Smooth muscle cell of the brain vasculature (primary cell): ENCODE results near the gene GPR68.
"Not testable (repeated sequence)": the region's sequence is repeated elsewhere in the genome, so short reads cannot be mapped to it uniquely, and the experiment has no call there.

Experiments used
- DNase-seq: peaks from one replicate; pipeline ENCODE4 v3.0.0-alpha.2; 2012; ENCODE audit warnings: low read depth, low spot score

GPR68 gene

GRCh38 chr14:91272341-91273272, 28.1 kb upstream of the GPR68 start:
- no peak for DNase-seq

DNA sequence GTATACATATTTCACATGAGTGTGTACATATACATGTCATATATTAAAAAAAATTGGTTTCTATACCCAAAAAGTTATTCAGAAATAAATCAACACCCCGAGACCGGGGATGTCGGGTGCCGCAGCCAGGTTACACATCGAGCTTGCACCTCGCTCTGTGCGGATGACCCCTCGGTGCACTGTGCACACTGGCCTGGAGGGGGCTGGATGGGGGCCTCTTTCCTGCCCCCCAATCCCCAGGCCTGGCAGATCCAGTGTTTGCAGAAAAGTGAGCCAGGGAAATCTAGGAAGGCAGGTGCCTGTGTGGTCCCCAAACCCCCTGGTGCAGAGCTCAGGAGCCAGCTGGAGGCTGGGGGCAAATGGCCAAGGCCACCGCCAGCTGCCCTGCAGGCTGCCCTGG, 27.1 kb upstream of the GPR68 start:
- no peak for DNase-seq

DNA sequence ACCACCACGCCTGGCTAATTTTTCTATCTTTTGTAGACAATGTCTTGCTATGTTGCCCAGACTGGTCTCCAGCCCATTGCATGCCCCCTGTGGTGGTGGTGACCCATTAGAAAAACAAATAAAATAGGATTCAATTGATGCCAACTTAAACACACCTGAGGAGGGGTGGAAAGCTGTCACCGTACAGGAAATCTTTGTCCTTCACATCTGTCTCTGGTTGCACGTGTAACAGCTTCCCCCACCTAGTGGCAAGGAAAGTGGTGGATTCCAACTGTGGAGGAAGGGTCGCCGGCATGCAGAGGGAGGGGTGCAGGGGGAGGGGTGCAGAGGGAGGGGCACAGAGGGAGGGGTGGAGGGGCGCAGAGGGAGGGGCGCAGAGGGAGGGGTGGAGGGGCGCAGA, 26.1 kb upstream of the GPR68 start:
- no peak for DNase-seq

DNA sequence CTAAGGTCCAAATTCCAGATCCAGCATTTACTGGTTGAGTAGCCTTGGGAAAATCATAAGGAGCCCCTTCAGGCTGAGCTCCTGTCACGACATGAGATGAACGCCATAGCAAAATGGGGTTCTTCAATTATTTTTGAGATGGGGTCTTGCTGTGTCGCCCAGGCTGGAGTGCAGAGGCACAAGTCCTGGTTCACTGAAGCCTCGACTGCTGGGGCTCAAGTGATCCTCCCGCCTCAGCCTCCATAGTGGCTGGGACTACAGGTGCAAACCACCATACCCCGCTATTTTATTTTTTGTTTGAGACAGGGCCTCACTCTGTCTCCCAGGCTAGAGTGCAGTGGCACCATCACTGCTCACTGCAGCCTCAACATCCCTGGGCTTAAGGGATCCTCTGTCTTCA, 25.7 kb upstream of the GPR68 start:
- DNase-seq = no peak

DNA sequence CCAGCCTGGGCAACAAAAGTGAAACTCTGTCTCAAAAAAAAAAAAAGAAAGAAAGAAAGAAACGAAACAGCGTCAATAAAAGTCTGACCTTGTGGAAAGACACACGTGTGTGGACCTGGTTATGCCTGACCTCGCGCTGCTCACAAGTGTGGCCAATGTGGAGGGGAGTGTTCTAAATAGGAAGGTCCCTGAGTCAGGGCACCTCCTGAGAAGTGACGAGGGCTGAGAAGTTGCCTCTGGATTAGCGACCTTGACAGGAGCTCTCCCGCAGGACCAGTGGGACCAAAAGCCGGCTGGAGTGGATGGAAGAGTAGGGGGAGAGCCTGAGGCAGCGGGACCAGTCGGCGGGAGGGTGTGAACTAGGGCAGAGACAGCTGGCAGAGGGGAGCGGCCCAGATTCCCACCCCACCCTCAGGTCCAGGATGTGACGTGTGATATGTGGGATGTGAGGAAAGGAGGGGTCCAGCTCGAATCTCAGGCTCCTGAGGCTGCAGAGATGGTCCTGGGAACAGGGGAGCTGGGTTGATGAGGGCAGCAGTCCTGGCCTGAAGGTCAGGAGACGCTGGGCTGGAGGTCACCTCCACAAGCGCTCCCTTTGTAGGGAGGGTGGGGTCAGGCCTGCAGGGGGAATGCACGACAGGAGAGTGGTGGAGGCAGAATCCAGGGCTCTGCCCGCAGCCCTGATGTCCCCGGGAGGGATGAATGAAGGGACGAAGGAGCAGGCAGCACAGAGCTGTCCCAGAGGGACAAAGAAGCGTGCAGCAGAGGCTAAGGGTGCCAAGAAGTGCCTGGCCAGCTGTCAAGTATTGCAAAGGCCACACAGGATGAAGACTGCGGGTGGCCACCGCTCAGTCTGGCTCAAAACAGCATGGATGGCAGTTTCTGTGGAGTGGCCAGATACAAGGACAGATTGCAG, 24.8 kb upstream of the GPR68 start:
- no peak for DNase-seq

GRCh38 chr14:91267965-91268437, 23.5 kb upstream of the GPR68 start:
- no peak for DNase-seq

GRCh38 chr14:91266276-91266675, 21.8 kb upstream of the GPR68 start:
- not testable (repeated sequence) for DNase-seq

DNA sequence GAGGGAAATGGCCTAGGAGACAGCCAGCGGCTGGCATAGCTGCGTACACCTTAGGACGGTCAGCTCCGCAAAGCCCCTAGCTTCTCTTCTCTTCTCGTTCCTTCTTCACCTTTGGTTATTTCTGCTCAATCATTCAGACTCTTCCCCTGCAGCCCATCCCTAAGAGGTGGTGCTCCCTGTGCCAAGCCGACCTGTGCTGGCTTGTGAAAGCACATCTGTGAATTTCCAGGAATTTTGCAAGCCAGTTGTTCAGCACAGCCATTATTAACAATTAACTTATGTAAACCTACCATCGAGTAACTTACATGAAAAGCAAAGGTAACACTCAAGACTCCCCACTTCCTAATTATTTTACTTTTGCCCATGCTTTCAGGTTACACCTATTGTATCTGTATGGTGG, 20.9 kb upstream of the GPR68 start:
- no peak for DNase-seq

DNA sequence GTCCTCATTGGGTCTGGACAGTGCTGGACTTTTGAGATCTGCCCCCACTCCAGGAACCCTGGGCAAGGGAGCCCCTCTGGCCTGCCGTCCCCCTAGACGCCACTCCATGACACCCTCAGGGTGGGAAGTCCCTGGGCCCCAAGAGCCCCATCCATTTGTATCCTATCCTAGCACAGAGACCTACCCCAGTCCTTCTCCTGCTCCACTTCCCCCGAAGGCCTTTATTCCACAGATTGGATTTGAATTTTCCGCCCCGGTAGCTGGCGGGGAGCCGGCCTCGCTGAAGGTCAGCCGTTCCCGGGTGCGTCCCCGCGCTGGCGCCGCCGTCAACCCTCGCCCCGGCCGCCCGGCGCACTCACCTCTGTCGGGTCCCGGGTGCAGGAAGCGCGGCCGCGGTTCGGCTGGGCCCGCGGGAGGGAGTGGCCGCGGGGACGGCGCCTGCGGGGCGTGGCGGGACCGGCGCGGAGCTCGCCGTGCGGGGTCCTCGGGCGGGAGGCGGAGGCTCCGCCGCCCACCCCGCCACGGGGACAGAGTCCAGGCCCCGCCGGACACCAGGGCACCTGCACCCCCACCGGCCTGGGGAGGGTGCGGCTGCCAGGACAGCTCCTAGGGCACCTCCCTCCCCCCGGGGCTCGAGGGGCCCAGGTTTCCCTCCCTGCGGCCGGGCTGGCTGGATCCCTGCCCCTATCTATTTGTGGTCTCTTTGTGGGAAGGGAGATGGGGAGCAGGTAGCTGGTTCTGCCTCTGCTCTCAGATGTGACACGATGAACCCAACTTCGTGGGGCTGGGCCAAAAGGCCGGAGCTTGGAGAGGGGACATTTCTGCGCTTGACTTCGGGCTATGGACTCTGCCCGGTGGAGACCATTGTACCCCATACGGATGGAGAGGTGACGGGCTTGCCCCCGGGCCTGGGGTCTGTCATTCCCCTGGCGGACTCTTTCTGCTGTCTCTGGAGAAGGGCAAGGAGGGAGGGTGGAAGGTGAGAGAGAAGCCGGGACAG, 19.9 kb upstream of the GPR68 start:
- no peak for DNase-seq

DNA sequence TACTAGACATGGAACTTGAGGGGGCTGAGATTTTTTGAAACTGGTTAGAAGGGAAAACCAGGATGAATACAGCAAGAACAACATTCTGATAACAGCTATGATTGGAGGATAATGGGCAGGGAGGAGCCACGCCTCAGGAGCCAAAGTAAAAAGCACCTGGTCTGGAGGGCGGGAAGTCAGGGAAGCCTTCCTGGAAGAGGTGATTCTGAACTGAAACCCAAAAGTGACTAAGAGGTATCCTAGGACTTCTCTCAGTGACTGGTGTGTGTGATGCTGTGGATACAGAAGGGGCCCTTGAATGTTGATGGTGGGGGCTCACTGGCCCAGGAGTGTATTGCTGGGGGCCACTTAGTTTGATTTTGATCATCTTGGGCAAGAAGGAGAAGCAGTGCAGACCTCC, 18.8 kb upstream of the GPR68 start:
- no peak for DNase-seq

- no peak for DNase-seq
Observed at GRCh38 chr14:91261986-91262549, 17.6 kb upstream of the GPR68 start.

- DNase-seq = no peak
Observed at GRCh38 chr14:91261115-91261514, 16.6 kb upstream of the GPR68 start.

GRCh38 chr14:91258876-91259275, 14.4 kb upstream of the GPR68 start:
- no peak for DNase-seq

DNA sequence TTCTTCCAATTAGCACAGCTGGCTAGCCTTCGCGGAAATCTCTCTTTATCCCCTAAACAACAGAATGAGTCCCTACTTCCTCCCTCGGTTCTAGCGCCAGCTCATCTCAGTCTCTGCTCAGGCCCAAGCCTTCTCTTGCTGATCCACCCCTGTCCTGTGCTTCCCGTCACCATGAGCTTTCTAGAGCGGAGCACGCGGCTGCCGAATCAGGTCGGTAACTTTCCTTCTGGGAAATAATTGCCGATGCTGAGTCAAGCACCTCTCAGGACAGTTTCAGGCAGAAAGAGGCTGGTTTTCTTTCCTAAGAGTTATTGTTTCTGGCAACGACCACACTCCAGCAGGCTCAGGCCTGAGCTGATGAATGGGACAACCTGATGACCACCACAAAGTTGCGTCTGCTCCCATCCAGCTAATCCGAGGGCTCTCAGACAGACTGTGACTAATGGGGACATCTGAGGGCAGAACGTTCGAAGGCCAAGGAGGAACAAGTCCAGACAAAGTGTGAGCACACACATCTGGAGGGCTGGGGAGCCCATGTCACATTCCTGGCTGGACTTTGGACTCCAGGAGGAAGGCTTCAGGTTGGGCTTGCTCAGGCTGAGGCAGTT, 13.6 kb upstream of the GPR68 start:
- no peak for DNase-seq

- DNase-seq = no peak
Observed at GRCh38 chr14:91257328-91258010, 13.0 kb upstream of the GPR68 start.

DNA sequence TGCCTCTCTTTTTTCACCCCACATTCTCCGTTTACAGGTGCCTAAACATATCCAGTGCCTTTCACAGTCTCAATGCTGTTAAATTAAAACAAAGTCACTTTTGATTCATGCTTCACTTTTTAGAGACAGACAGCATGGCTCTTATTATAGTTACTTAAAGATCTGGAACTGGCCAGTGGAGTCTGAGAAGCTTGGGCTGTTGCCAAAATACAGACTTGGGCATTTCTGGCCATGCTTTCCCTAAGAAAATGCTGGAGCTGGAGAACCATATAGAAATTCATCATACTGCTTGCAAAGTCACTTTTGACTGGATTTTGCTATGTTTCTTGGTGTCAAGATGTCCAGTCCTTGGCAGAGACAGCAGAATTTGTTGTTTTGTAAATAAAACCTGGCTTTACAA, 12.2 kb upstream of the GPR68 start:
- no peak for DNase-seq

GRCh38 chr14:91255026-91255695, 10.7 kb upstream of the GPR68 start:
- no peak for DNase-seq

GRCh38 chr14:91254461-91254860, 10.0 kb upstream of the GPR68 start:
- DNase-seq = no peak

GRCh38 chr14:91253795-91254323, 9.4 kb upstream of the GPR68 start:
- DNase-seq = no peak
